A673 (cell line): ENCODE results near the gene ECSCR.

Source experiments
- EZH2 ChIP-seq: fragments of 200-600 bp; sonication (generic); IDR thresholded peaks from 2 replicates; pipeline ENCODE4 v1.6.1; 2017; ENCODE audit warnings: borderline replicate concordance, low read depth, mild to moderate bottlenecking, mixed read lengths, antibody characterized with exemption, low read length; ENCODE audit not compliant: poor library complexity, severe bottlenecking
- TF ChIP-seq, protein P1 (sequence below): fragments of 300-800, 200-600 bp; sonication (generic); conservative IDR thresholded peaks from 2 replicates; pipeline ENCODE4 v1.5.1; 2017; ENCODE audit warnings: low read depth, mild to moderate bottlenecking, antibody characterized with exemption, low read length, moderate library complexity, mixed read lengths

- TF ChIP-seq, protein P1, sequence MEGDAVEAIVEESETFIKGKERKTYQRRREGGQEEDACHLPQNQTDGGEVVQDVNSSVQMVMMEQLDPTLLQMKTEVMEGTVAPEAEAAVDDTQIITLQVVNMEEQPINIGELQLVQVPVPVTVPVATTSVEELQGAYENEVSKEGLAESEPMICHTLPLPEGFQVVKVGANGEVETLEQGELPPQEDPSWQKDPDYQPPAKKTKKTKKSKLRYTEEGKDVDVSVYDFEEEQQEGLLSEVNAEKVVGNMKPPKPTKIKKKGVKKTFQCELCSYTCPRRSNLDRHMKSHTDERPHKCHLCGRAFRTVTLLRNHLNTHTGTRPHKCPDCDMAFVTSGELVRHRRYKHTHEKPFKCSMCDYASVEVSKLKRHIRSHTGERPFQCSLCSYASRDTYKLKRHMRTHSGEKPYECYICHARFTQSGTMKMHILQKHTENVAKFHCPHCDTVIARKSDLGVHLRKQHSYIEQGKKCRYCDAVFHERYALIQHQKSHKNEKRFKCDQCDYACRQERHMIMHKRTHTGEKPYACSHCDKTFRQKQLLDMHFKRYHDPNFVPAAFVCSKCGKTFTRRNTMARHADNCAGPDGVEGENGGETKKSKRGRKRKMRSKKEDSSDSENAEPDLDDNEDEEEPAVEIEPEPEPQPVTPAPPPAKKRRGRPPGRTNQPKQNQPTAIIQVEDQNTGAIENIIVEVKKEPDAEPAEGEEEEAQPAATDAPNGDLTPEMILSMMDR: no peak
- TF ChIP-seq EZH2: no peak
These were observed 47.2 kb downstream of the ECSCR start for GRCh38 chr5:139415221-139415861.
